K562 (cell line): Measurements from ENCODE around the gene LRRFIP2. TPM values are rescaled to one million over a fixed set of nuclear protein-coding genes. Genes with fewer than 3 reads are reported as not detected.

ENCODE experiments used
- ATAC-seq: fragments of 200-7000 bp; cut with Tn5 transposase; 3 replicates; pipeline ENCODE4 v1.9.1; 2020; ENCODE audit warnings: moderate library complexity
- BruUV-seq: library from RNA; stranded (reverse); fragments of 400-500 nt; replicated peaks from 2 replicates; lab custom pipeline; 2021; lab: Mats Ljungman, UMichigan
- CTCF ChIA-PET: fragments of 300-600 bp; formaldehyde crosslinking; extraction: SDS; loops from one replicate; lab custom pipeline; 2021; ENCODE audit warnings: low intra/inter-chr PET ratio; lab: Yijun Ruan, JAX
- POLR2A ChIA-PET: fragments of 300-600, 350-650 bp; sonication (Branson Sonifier 250); formaldehyde crosslinking; extraction: SDS; loops from one replicate; lab custom pipeline; 2021; ENCODE audit warnings: antibody characterized with exemption, inconsistent platforms; lab: Yijun Ruan, JAX
- DNase-seq, 4 experiments: peaks; one replicate each; pipeline versions ENCODE4 v3.0.0 to v3.0.0-alpha.2; 2011 to 2018; ENCODE audit warnings: low spot score in 3 of 4, mixed read lengths in 3 of 4; ENCODE audit errors: extremely low read depth in 1 of 4
- FAIRE-seq: peaks from 2 replicates; lab custom pipeline; 2011; peaks lifted over from hg19 to GRCh38; lab: Jason Lieb, UNC
- H2AFZ ChIP-seq: 2 replicates; pipeline ENCODE4 v1.6.0; 2011; ENCODE audit warnings: low read depth, low read length, control low read depth, inconsistent platforms
- H3K27ac ChIP-seq: fragments of 200-600 bp; 3 replicates; pipeline ENCODE4 v1.8.0; 2011; ENCODE audit warnings: low read depth, mild to moderate bottlenecking, control low read depth, inconsistent platforms, low read length, moderate library complexity, mixed read lengths; ENCODE audit errors: extremely low read depth
- H3K27me3 ChIP-seq, 2 experiments: fragments of 300-600 bp in 1 of 2; 2 replicates in 1 of 2; 3 replicates in 1 of 2; pipeline versions ENCODE4 v1.6.0 to v1.8.0; 2011; ENCODE audit warnings: inconsistent platforms in 2 of 2, low read length in 2 of 2, mild to moderate bottlenecking in 1 of 2, mixed read lengths in 1 of 2, moderate library complexity in 1 of 2; ENCODE audit not compliant: control insufficient read depth in 2 of 2, insufficient read depth in 2 of 2
- H3K36me3 ChIP-seq: fragments of 300-600 bp; 3 replicates; pipeline ENCODE4 v1.8.0; 2011; ENCODE audit warnings: mild to moderate bottlenecking, low read length, inconsistent platforms; ENCODE audit not compliant: control insufficient read depth, insufficient read depth
- H3K4me1 ChIP-seq, 2 experiments: fragments of 200-600 bp in 1 of 2; replicated peaks in 1 of 2; 2 replicates in 1 of 2; 3 replicates in 1 of 2; pipeline versions ENCODE4 v1.5.1 to v1.8.0; 2011; ENCODE audit warnings: inconsistent platforms in 2 of 2, low read length in 2 of 2, mild to moderate bottlenecking in 1 of 2, mixed read lengths in 1 of 2, moderate library complexity in 1 of 2; ENCODE audit not compliant: control insufficient read depth in 2 of 2, insufficient read depth in 2 of 2
- H3K4me2 ChIP-seq: 2 replicates; pipeline ENCODE4 v1.6.1; 2011; ENCODE audit warnings: low read length, control low read depth, inconsistent platforms, mixed read lengths; ENCODE audit not compliant: insufficient read depth
- H3K4me3 ChIP-seq: fragments of 200-600 bp; sonication (generic), shearing (Covaris generic); 2 replicates; pipeline ENCODE4 v1.5.1; 2016; ENCODE audit warnings: control low read depth, inconsistent platforms
- H3K79me2 ChIP-seq: fragments of 200-600 bp; 3 replicates; pipeline ENCODE4 v1.8.0; 2011; ENCODE audit warnings: low read length, inconsistent platforms; ENCODE audit not compliant: control insufficient read depth, insufficient read depth
- H3K9ac ChIP-seq, 2 experiments: 2 replicates each; pipeline versions ENCODE4 v1.6.0 to v1.6.1; 2011; ENCODE audit warnings: low read depth in 2 of 2, low read length in 2 of 2, control low read depth in 1 of 2, inconsistent platforms in 1 of 2, mild to moderate bottlenecking in 1 of 2, mixed read lengths in 1 of 2; ENCODE audit not compliant: insufficient read depth in 1 of 2
- H3K9me1 ChIP-seq: one replicate; pipeline ENCODE4 v1.6.0; 2011; ENCODE audit warnings: inconsistent platforms, mild to moderate bottlenecking, low read length, moderate library complexity; ENCODE audit not compliant: control insufficient read depth, insufficient read depth
- H3K9me3 ChIP-seq: replicated peaks from 2 replicates; pipeline ENCODE4 v1.5.1; 2011; ENCODE audit warnings: low read depth, low read length, inconsistent platforms; ENCODE audit not compliant: control insufficient read depth, insufficient read depth
- H4K20me1 ChIP-seq: replicated peaks from 2 replicates; pipeline ENCODE4 v1.6.1; 2011; ENCODE audit warnings: low read length, inconsistent platforms, mixed read lengths; ENCODE audit not compliant: control insufficient read depth, insufficient read depth
- ELF1 ChIP-seq: fragments of 200-800 bp; sonication (Bioruptor generic); IDR thresholded peaks from 2 replicates; pipeline ENCODE4 v1.6.1; 2016; ENCODE audit warnings: missing genetic modification characterization, missing compliant biosample characterization
- GABPA ChIP-seq: fragments of 200-800 bp; sonication (Bioruptor generic); conservative IDR thresholded peaks from 2 replicates; pipeline ENCODE4 v1.6.1; 2016; ENCODE audit warnings: low read depth, missing genetic modification characterization, missing compliant biosample characterization
- GTF2A2 ChIP-seq: IDR thresholded peaks from 2 replicates; pipeline ENCODE4 v1.6.1; 2016; ENCODE audit warnings: mild to moderate bottlenecking, missing genetic modification characterization, missing compliant biosample characterization
- HNRNPL ChIP-seq: fragments of 200-400 bp; formaldehyde crosslinking; IDR thresholded peaks from 2 replicates; pipeline ENCODE4 v1.6.1; 2017; ENCODE audit warnings: low read depth, mild to moderate bottlenecking, low read length
- ZFPM2 ChIP-seq: fragments of 250-450 bp; sonication (Bioruptor Pico); IDR thresholded peaks from 2 replicates; pipeline ENCODE4 v1.5.1; 2022; ENCODE audit warnings: mild to moderate bottlenecking
- ZNF695 ChIP-seq: fragments of 450-650 bp; formaldehyde crosslinking; IDR thresholded peaks from 2 replicates; pipeline ENCODE4 v1.4.0; 2020; ENCODE audit warnings: mild to moderate bottlenecking, moderate library complexity
- WGBS: fragments of 100-300 bp; shearing (Covaris generic); methylation state at CpG from one replicate; pipeline ENCODE4 v1.1.6; 2016; ENCODE audit warnings: low coverage, mixed read lengths; ENCODE audit not compliant: insufficient coverage; ENCODE audit errors: missing lambda C conversion rate; 5-methylcytosine and 5-hydroxymethylcytosine counted together
- in situ Hi-C: fragments of 300-500 bp; cut with MboI; formaldehyde crosslinking; loops from 4 replicates; pipeline ENCODE4 v1.15.0; 2018; ENCODE audit warnings: inconsistent platforms, mixed read lengths
- intact Hi-C: fragments of 100-400 bp; cut with micrococcal nuclease; formaldehyde crosslinking; loops from 2 replicates; pipeline ENCODE4 v1.14.2; 2022
- polyA plus RNA-seq, 8 experiments: library from polyadenylated mRNA; depleted of rRNA in 4 of 8; stranded (reverse) in 5 of 8; unstranded in 3 of 8; fragments of >200 nt; fragmentation: Nextera tagmentation in 2 of 8; fragmentation: Illumina TruSeq in 1 of 8; extraction: Ambion mirVana in 2 of 8; extraction: Trizol in 1 of 8; gene quantifications; 2 replicates each; pipeline versions ENCODE4 v1.2.1 to v1.2.3, GENCODE V29; 2011 to 2014; ENCODE audit warnings: inconsistent platforms in 1 of 8, missing spikeins in 1 of 8
- total RNA-seq, 7 experiments: library from RNA; depleted of rRNA in 6 of 7; stranded (reverse); fragments of >200 nt in 6 of 7; fragmentation: Illumina TruSeq in 2 of 7; extraction: Trizol in 2 of 7; gene quantifications; 2 replicates each; pipeline versions ENCODE4 v1.2.1 to v1.2.3, GENCODE V29; 2011 to 2021; ENCODE audit warnings: low replicate concordance in 1 of 7
- TF ChIP-seq, protein P1 (sequence below): fragments of 200-600 bp; sonication (generic); IDR thresholded peaks from one replicate; pipeline ENCODE4 v1.6.1; 2012; ENCODE audit warnings: mild to moderate bottlenecking, low read depth, low read length, inconsistent platforms
- TF ChIP-seq, protein P2 (sequence below): fragments of 450-650 bp; IDR thresholded peaks from 2 replicates; pipeline ENCODE4 v1.6.1; 2016; ENCODE audit warnings: missing biosample characterization, missing genetic modification characterization

Gene LRRFIP2
- total and polyA plus RNA-seq, 9 of the 15 experiments (the other 6 are each of a cell fraction or from before 2014, with no cell fraction given), result 9.9 to 53.9 (median 42.7) TPM

DNA sequence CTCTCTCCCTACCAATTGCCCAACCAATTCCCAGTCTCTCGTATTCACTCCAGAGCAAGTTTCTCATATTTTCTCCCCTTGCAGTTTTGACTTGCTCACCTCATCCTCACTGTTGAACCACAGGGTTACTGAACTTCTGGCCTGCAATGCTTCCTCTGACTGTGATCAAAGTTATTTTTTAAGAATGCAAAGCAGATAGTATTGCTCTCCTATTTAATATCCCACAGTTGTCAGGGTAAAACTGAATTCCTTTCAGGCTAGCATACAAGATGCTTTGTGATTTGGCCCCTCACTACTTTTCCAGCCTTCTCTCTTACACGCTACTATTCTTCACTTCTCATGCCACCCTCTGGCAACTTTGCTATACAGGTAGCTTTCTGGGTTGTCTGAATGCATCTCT, 80.9 kb downstream of the LRRFIP2 start:
- no peaks in the 10 kb centered on the region for H4K20me1 ChIP-seq
- H3K4me3 ChIP-seq, result no peak overlapping the region
- no peaks in the 10 kb centered on the region for H3K4me1 ChIP-seq
- H3K36me3 ChIP-seq, result peaks cover 25% of the 10 kb centered on the region; the same call in 2 of the 3 replicates
- BruUV-seq, result no TSS peak
- no peaks in the 10 kb centered on the region for H3K9me3 ChIP-seq
- H3K27ac ChIP-seq, result no peak overlapping the region
- no peaks in the 10 kb centered on the region for H3K79me2 ChIP-seq
- CTCF ChIA-PET, result no interaction called here
- H3K9me1 ChIP-seq, result no peaks in the 10 kb centered on the region
- POLR2A ChIA-PET, result no interaction called here
- 100% methylated on average over 2 of the region's 2 CpGs for WGBS
- no peak for TF ChIP-seq ZNF695 (CRISPR knock-in tag)
- TF ChIP-seq, protein P1, sequence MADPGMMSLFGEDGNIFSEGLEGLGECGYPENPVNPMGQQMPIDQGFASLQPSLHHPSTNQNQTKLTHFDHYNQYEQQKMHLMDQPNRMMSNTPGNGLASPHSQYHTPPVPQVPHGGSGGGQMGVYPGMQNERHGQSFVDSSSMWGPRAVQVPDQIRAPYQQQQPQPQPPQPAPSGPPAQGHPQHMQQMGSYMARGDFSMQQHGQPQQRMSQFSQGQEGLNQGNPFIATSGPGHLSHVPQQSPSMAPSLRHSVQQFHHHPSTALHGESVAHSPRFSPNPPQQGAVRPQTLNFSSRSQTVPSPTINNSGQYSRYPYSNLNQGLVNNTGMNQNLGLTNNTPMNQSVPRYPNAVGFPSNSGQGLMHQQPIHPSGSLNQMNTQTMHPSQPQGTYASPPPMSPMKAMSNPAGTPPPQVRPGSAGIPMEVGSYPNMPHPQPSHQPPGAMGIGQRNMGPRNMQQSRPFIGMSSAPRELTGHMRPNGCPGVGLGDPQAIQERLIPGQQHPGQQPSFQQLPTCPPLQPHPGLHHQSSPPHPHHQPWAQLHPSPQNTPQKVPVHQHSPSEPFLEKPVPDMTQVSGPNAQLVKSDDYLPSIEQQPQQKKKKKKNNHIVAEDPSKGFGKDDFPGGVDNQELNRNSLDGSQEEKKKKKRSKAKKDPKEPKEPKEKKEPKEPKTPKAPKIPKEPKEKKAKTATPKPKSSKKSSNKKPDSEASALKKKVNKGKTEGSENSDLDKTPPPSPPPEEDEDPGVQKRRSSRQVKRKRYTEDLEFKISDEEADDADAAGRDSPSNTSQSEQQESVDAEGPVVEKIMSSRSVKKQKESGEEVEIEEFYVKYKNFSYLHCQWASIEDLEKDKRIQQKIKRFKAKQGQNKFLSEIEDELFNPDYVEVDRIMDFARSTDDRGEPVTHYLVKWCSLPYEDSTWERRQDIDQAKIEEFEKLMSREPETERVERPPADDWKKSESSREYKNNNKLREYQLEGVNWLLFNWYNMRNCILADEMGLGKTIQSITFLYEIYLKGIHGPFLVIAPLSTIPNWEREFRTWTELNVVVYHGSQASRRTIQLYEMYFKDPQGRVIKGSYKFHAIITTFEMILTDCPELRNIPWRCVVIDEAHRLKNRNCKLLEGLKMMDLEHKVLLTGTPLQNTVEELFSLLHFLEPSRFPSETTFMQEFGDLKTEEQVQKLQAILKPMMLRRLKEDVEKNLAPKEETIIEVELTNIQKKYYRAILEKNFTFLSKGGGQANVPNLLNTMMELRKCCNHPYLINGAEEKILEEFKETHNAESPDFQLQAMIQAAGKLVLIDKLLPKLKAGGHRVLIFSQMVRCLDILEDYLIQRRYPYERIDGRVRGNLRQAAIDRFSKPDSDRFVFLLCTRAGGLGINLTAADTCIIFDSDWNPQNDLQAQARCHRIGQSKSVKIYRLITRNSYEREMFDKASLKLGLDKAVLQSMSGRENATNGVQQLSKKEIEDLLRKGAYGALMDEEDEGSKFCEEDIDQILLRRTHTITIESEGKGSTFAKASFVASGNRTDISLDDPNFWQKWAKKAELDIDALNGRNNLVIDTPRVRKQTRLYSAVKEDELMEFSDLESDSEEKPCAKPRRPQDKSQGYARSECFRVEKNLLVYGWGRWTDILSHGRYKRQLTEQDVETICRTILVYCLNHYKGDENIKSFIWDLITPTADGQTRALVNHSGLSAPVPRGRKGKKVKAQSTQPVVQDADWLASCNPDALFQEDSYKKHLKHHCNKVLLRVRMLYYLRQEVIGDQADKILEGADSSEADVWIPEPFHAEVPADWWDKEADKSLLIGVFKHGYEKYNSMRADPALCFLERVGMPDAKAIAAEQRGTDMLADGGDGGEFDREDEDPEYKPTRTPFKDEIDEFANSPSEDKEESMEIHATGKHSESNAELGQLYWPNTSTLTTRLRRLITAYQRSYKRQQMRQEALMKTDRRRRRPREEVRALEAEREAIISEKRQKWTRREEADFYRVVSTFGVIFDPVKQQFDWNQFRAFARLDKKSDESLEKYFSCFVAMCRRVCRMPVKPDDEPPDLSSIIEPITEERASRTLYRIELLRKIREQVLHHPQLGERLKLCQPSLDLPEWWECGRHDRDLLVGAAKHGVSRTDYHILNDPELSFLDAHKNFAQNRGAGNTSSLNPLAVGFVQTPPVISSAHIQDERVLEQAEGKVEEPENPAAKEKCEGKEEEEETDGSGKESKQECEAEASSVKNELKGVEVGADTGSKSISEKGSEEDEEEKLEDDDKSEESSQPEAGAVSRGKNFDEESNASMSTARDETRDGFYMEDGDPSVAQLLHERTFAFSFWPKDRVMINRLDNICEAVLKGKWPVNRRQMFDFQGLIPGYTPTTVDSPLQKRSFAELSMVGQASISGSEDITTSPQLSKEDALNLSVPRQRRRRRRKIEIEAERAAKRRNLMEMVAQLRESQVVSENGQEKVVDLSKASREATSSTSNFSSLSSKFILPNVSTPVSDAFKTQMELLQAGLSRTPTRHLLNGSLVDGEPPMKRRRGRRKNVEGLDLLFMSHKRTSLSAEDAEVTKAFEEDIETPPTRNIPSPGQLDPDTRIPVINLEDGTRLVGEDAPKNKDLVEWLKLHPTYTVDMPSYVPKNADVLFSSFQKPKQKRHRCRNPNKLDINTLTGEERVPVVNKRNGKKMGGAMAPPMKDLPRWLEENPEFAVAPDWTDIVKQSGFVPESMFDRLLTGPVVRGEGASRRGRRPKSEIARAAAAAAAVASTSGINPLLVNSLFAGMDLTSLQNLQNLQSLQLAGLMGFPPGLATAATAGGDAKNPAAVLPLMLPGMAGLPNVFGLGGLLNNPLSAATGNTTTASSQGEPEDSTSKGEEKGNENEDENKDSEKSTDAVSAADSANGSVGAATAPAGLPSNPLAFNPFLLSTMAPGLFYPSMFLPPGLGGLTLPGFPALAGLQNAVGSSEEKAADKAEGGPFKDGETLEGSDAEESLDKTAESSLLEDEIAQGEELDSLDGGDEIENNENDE, result no peak
- no peak for TF ChIP-seq HNRNPL
- no peak for TF ChIP-seq GABPA
- TF ChIP-seq, protein P2, sequence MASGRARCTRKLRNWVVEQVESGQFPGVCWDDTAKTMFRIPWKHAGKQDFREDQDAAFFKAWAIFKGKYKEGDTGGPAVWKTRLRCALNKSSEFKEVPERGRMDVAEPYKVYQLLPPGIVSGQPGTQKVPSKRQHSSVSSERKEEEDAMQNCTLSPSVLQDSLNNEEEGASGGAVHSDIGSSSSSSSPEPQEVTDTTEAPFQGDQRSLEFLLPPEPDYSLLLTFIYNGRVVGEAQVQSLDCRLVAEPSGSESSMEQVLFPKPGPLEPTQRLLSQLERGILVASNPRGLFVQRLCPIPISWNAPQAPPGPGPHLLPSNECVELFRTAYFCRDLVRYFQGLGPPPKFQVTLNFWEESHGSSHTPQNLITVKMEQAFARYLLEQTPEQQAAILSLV (tag), result no peak
- TF ChIP-seq ZFPM2 (CRISPR knock-in tag), result no peak
- no peak for TF ChIP-seq GTF2A2
- no peak for TF ChIP-seq ELF1 (tag)
- DNase-seq (no peak), ATAC-seq (no peak), FAIRE-seq (no peak)
- in situ Hi-C loops (no loop called here), intact Hi-C loops (no loop called here)
- H3K9ac ChIP-seq, result no peak overlapping the region
- no peak overlapping the region for H2AFZ ChIP-seq
- H3K4me2 ChIP-seq, result no peak overlapping the region
- no peaks in the 10 kb centered on the region for H3K27me3 ChIP-seq
